ENCODE measurements around the gene ITGAE.

Gene ITGAE

DNA sequence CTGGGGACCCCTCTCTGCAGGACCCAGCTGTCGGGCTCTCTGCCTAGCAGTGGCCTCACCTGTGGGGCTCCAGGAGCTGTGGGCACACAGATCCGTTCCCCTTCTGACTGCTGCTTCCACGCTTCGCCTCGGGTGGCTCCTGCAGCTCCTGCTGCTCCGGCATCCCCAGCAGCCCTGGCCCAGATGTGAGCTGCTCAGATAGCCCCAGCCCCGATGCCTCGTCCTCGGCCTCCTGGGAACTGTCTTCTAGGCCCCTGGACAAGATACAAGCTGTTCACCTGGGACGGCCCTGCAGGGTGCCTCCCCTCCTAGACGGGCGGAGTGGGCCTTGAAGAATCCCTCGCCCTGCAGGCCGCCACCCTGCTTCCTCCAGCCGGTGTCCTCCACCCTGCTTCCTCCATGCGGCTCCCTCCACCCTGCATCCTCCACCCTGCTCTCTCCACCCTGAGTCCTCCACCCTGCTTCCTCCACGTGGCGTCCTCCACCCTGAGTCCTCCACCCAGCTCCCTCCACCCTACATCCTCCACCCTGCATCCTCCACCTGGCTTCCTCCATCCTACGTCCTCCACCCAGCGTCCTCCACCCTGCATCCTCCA, 121.4 kb downstream of the ITGAE start:
- no peak for ATAC-seq

DNA sequence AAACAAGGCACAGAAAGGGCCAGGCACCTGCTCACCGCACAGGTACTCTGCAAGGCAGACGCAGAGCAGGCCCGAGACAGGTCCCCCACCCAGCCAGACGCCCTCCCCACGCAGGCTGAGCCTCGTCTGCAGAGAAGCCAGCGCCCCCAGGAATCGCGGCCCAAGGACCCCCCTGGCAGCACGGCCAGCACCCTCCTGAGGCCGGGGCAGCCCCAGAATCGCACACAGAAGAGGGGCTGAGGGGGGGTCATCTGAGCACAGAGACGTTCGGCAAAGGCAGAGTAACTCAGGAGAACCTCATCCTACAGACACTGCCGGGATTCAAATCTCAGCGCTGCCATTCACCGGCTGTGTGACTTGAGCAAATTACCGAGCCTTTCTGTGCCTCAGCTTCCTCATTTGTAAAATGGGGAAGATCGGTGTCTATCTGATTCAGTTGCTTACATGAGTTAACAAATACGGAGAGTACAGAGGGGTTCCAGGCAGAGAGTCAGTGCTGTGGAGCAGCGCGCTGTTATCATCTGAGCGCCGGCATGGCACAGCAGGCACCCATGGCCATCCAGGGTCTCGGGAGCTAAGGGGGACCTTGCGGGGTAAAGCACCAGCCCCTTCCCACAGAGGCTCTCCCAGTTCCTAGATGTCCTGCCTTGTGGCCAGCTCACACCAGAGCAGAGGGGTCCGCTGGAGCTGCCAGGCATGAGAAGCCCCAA, 122.0 kb downstream of the ITGAE start:
- no peak for TF ChIP-seq PPARA (CRISPR knock-in tag; IDR thresholded peaks at IDR 0.05; ENCODE audit: borderline replicate concordance)
- TF ChIP-seq ESRRG (CRISPR knock-in tag; IDR thresholded peaks at IDR 0.05) = no peak
- no peak for TF ChIP-seq OSR1 (CRISPR knock-in tag; IDR thresholded peaks at IDR 0.05)
- no peak for TF ChIP-seq CSDC2 (CRISPR knock-in tag; IDR thresholded peaks at IDR 0.05)
- TF ChIP-seq ARNTL (CRISPR knock-in tag; IDR thresholded peaks at IDR 0.05; ENCODE audit: borderline replicate concordance, low read depth) = no peak
- no peak for ATAC-seq

More for the DNA sequence above, 121.4 kb downstream of the ITGAE start:
- TF ChIP-seq, protein P1, sequence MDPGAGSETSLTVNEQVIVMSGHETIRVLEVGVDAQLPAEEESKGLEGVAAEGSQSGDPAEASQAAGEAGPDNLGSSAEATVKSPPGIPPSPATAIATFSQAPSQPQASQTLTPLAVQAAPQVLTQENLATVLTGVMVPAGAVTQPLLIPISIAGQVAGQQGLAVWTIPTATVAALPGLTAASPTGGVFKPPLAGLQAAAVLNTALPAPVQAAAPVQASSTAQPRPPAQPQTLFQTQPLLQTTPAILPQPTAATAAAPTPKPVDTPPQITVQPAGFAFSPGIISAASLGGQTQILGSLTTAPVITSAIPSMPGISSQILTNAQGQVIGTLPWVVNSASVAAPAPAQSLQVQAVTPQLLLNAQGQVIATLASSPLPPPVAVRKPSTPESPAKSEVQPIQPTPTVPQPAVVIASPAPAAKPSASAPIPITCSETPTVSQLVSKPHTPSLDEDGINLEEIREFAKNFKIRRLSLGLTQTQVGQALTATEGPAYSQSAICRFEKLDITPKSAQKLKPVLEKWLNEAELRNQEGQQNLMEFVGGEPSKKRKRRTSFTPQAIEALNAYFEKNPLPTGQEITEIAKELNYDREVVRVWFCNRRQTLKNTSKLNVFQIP (CRISPR knock-in tag; IDR thresholded peaks at IDR 0.05; ENCODE audit: borderline replicate concordance, low read depth) = no peak
- TF ChIP-seq GLIS3 (CRISPR knock-in tag; IDR thresholded peaks at IDR 0.05) = no peak
- TF ChIP-seq, protein P2, sequence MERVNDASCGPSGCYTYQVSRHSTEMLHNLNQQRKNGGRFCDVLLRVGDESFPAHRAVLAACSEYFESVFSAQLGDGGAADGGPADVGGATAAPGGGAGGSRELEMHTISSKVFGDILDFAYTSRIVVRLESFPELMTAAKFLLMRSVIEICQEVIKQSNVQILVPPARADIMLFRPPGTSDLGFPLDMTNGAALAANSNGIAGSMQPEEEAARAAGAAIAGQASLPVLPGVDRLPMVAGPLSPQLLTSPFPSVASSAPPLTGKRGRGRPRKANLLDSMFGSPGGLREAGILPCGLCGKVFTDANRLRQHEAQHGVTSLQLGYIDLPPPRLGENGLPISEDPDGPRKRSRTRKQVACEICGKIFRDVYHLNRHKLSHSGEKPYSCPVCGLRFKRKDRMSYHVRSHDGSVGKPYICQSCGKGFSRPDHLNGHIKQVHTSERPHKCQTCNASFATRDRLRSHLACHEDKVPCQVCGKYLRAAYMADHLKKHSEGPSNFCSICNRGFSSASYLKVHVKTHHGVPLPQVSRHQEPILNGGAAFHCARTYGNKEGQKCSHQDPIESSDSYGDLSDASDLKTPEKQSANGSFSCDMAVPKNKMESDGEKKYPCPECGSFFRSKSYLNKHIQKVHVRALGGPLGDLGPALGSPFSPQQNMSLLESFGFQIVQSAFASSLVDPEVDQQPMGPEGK (CRISPR knock-in tag; IDR thresholded peaks at IDR 0.05; ENCODE audit: borderline replicate concordance) = no peak
- TF ChIP-seq, protein P3, sequence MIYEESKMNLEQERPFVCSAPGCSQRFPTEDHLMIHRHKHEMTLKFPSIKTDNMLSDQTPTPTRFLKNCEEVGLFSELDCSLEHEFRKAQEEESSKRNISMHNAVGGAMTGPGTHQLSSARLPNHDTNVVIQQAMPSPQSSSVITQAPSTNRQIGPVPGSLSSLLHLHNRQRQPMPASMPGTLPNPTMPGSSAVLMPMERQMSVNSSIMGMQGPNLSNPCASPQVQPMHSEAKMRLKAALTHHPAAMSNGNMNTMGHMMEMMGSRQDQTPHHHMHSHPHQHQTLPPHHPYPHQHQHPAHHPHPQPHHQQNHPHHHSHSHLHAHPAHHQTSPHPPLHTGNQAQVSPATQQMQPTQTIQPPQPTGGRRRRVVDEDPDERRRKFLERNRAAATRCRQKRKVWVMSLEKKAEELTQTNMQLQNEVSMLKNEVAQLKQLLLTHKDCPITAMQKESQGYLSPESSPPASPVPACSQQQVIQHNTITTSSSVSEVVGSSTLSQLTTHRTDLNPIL (CRISPR knock-in tag; IDR thresholded peaks at IDR 0.05; ENCODE audit: low read depth) = no peak
- TF ChIP-seq TOX (CRISPR knock-in tag; IDR thresholded peaks at IDR 0.05; ENCODE audit: borderline replicate concordance) = no peak
- TF ChIP-seq ESRRG (CRISPR knock-in tag; IDR thresholded peaks at IDR 0.05) = no peak
- TF ChIP-seq ZNF70 (CRISPR knock-in tag; IDR thresholded peaks at IDR 0.05) = no peak
- TF ChIP-seq BACH2 (CRISPR knock-in tag; IDR thresholded peaks at IDR 0.05; ENCODE audit: borderline replicate concordance) = no peak
- TF ChIP-seq, protein P4, sequence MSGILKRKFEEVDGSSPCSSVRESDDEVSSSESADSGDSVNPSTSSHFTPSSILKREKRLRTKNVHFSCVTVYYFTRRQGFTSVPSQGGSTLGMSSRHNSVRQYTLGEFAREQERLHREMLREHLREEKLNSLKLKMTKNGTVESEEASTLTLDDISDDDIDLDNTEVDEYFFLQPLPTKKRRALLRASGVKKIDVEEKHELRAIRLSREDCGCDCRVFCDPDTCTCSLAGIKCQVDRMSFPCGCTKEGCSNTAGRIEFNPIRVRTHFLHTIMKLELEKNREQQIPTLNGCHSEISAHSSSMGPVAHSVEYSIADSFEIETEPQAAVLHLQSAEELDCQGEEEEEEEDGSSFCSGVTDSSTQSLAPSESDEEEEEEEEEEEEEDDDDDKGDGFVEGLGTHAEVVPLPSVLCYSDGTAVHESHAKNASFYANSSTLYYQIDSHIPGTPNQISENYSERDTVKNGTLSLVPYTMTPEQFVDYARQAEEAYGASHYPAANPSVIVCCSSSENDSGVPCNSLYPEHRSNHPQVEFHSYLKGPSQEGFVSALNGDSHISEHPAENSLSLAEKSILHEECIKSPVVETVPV (CRISPR knock-in tag; IDR thresholded peaks at IDR 0.05) = no peak
- no peak for TF ChIP-seq ZC3H10 (CRISPR knock-in tag; IDR thresholded peaks at IDR 0.05)
- TF ChIP-seq ZNF8 (CRISPR knock-in tag; IDR thresholded peaks at IDR 0.05) = no peak
- TF ChIP-seq CSDC2 (CRISPR knock-in tag; IDR thresholded peaks at IDR 0.05) = no peak
- TF ChIP-seq ARNTL (CRISPR knock-in tag; IDR thresholded peaks at IDR 0.05; ENCODE audit: borderline replicate concordance, low read depth) = no peak

DNA sequence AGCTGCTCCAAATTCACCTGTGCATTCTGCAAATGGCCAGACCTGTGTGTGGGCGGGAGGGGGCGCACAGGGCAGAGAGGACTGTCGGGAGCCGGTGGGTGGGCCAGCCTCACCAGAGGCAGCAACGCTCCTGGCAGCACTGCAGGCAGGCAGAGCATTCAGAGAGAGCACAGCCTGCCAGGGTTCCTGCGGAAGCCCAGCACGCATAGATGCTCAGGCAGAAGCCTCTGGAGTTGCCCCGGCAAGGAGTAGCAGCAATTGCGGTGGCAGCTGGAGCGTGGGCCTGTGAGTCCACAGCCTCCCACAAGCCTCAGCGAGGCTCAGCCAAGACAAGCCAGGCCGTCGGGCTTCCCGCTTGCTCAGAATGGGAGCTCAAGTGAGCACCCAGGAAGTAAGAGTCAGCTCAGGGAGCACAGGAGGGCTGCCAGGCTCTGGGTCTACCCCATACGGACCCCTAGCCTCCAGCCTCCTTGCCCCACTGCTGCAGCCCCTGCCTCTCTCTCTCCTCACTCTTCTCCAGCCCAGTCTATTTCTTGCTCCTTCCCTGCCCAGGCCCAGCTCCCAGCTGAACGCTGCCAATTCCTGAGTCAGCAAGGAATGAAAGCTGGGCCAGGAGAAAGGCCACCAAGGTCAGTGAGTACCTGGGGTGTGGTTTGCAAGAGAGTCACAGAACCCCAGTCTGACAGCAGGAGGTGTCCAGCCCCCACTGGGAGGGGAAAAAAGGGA, 122.7 kb downstream of the ITGAE start:
- ATAC-seq = peak; percentile 42
- TF ChIP-seq ZNF565 (CRISPR knock-in tag; conservative IDR thresholded peaks at IDR 0.05; ENCODE audit: low read depth) = no peak
- TF ChIP-seq TCF4 (CRISPR knock-in tag; IDR thresholded peaks at IDR 0.05; ENCODE audit: borderline replicate concordance) = no peak
- TF ChIP-seq, protein P1 (CRISPR knock-in tag; IDR thresholded peaks at IDR 0.05; ENCODE audit: borderline replicate concordance, low read depth) = no peak
- TF ChIP-seq ZC3H10 (CRISPR knock-in tag; IDR thresholded peaks at IDR 0.05) = no peak
- no peak for TF ChIP-seq GLIS3 (CRISPR knock-in tag; IDR thresholded peaks at IDR 0.05)
- no peak for TF ChIP-seq ZNF70 (CRISPR knock-in tag; IDR thresholded peaks at IDR 0.05)
- no peak for TF ChIP-seq BACH2 (CRISPR knock-in tag; IDR thresholded peaks at IDR 0.05; ENCODE audit: borderline replicate concordance)
